Calu3 (cell line): Measurements from ENCODE around the gene RPL28. TPM values are rescaled to one million over a fixed set of nuclear protein-coding genes. Genes with fewer than 3 reads are reported as not detected.

ENCODE experiments used
- BruUV-seq: library from RNA; stranded (reverse); fragments of 400-500 nt; replicated peaks from 2 replicates; lab custom pipeline; 2021; lab: Mats Ljungman, UMichigan
- CTCF ChIA-PET: fragments of 300-600 bp; sonication (Branson Sonifier 250); formaldehyde crosslinking; loops from one replicate; lab custom pipeline; 2022; ENCODE audit warnings: antibody characterized with exemption; lab: Charles Lee
- DNase-seq: peaks from one replicate; pipeline ENCODE4 v3.0.0; 2022
- H3K27ac Mint-ChIP-seq: one replicate; pipeline ENCODE4 v1.8.0; 2022; ENCODE audit warnings: mixed read lengths; ENCODE audit not compliant: unreplicated experiment
- H3K27me3 Mint-ChIP-seq: one replicate; pipeline ENCODE4 v1.8.0; 2022; ENCODE audit warnings: mixed read lengths; ENCODE audit not compliant: unreplicated experiment
- H3K36me3 Mint-ChIP-seq: one replicate; pipeline ENCODE4 v1.8.0; 2022; ENCODE audit warnings: mild to moderate bottlenecking, moderate library complexity, mixed read lengths; ENCODE audit not compliant: insufficient read depth, unreplicated experiment
- H3K4me1 Mint-ChIP-seq: one replicate; pipeline ENCODE4 v1.8.0; 2022; ENCODE audit warnings: mild to moderate bottlenecking, low read depth, mixed read lengths; ENCODE audit not compliant: unreplicated experiment
- H3K4me3 Mint-ChIP-seq: one replicate; pipeline ENCODE4 v1.8.0; 2022; ENCODE audit warnings: mild to moderate bottlenecking, low read depth, moderate library complexity, mixed read lengths; ENCODE audit not compliant: unreplicated experiment
- H3K9me3 Mint-ChIP-seq: one replicate; pipeline ENCODE4 v1.8.0; 2022; ENCODE audit warnings: low read depth, mixed read lengths; ENCODE audit not compliant: unreplicated experiment
- CTCF ChIP-seq: fragments of 200-600 bp; IDR thresholded peaks from one replicate; pipeline ENCODE4 v1.8.0; 2022; ENCODE audit warnings: antibody characterized with exemption; ENCODE audit not compliant: unreplicated experiment
- intact Hi-C: fragments of 100-400 bp; cut with micrococcal nuclease; formaldehyde crosslinking; loops from one replicate; pipeline ENCODE4 v1.10.0; 2022; ENCODE audit not compliant: unreplicated experiment
- total RNA-seq: library from RNA; stranded (reverse); gene quantifications from 2 replicates; pipeline ENCODE4 v1.2.3, GENCODE V29; 2022

Gene RPL28
- total RNA-seq, 1 experiment from 2014 or later: 1,520 TPM

DNA sequence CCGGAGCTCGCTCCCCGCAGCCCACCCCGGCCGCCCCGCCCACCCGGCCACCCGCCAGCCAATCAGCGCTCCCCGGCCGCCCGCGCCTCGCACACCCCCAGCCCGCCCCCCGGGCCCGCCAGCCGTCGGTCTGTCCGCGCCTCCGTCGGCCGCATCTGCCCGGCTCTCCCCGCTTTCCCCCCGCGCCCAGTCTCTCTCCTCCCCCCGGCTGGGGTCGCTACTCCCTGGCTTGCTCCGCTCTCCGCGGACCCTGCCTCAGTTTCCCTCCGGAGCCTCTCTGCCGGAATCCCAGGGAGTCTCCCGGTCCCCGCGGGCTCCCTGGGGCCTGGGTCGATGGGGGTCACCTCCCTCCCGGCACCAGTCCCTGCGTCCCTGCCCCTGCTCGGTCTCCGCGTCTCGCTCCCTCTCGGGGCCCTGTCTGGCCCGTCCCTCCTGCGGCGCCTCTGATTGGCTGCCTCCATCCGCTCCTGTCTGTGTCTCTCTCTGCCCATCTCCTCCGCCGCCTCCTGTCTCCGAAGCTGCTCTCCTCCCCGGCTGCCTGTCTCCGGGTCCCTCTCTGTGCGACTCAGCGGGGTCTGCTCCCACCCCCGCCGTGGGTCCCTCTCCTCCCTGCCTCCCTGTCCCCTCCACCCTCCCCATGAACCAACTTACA lies 16.0 kb upstream of the RPL28 start:
- DNase-seq: no peak
- peaks cover 27% of the 10 kb centered on the region for H3K4me1 Mint-ChIP-seq

GRCh38 chr19:55370305-55370988 lies 15.3 kb upstream of the RPL28 start, which contains the start of gene IL11:
Gene IL11 (minus strand): TSS chr19:55370463. CDS start chr19:55370310, 153 bp downstream.
- BruUV-seq: no TSS peak
- Mint-ChIP-seq H3K4me3 (peak within 1 kb of the TSS; percentile 68), H3K27ac (peak within 1 kb of the TSS; percentile 53), H3K4me1 (peaks cover 27% of the 10 kb centered on the region), H3K36me3 (peaks cover 36% of the 10 kb centered on the region), H3K9me3 (no peaks in the 10 kb centered on the region), H3K27me3 (peaks cover 87% of the 10 kb centered on the region)
- CTCF ChIA-PET: interaction anchor here (0.6 kb wide), 1 partner anchor 9 kb away, joined by 3 read pairs; no protein-coding TSS in a partner anchor
- no peak for DNase-seq
- TF ChIP-seq CTCF: no peak
- intact Hi-C loops: no loop called here

More for the DNA sequence above, 16.0 kb upstream of the RPL28 start:
- H3K9me3 Mint-ChIP-seq: no peaks in the 10 kb centered on the region
- BruUV-seq: no TSS peak
- no peak for TF ChIP-seq CTCF
- H3K27me3 Mint-ChIP-seq: peaks cover 94% of the 10 kb centered on the region
- H3K36me3 Mint-ChIP-seq: peaks cover 31% of the 10 kb centered on the region
- H3K27ac Mint-ChIP-seq: peak overlapping the region; percentile 53
- CTCF ChIA-PET: interaction anchor here (0.6 to 1.2 kb wide), 3 partner anchors 8 to 68 kb away, joined by 3 to 4 read pairs (median 3); partner anchors contain the start of gene KMT5C
- peak overlapping the region; percentile 68 for H3K4me3 Mint-ChIP-seq
- intact Hi-C loops: no loop called here

DNA sequence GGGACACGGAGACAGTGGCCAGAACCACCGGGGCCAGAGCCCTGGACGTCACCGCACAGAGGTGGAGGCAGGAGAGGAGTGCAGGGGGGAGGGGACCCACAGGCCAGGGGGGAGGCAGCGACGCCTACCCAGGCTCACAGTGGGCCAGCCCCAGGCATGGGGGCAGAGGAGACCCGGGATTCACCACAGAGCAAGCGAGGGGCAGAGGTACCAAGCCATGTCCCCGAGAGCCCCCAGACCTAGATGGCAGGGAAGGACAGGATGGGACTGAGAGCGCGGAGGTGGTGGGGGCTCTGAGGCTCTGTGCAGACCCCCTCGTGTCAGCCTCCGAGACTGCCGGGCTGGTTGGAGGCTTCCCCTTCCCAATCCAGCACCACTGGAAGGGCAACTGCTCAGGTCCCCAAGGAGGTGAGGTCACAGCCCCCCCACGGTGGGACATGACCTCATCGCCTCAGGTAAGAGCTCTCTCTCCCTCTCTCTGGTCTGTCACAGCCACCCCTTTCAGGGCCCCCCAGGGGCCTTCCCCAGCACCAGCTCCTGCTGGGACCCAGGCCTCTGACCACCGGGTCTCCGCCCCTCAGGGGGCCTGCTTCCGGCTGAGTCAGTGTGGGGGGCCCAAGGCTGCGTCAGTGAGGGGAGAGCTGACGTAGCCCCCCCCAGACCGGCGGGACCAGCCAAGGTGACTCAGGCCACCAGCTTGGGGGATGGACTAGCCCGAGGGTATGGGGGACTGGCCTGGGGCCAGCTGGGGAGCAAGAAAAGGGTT lies 13.2 kb upstream of the RPL28 start:
- CTCF ChIA-PET: interaction anchor here (0.9 to 1.5 kb wide), 2 partner anchors 21 to 81 kb away, joined by 3 read pairs; no protein-coding TSS in a partner anchor
- no peak overlapping the region for H3K27ac Mint-ChIP-seq
- DNase-seq: peak; percentile 50
- no TSS peak for BruUV-seq
- intact Hi-C loops: no loop called here
- H3K4me3 Mint-ChIP-seq: peak overlapping the region; percentile 38
- no peaks in the 10 kb centered on the region for H3K9me3 Mint-ChIP-seq
- peaks cover 36% of the 10 kb centered on the region for H3K4me1 Mint-ChIP-seq
- no peak for TF ChIP-seq CTCF
- peaks cover 44% of the 10 kb centered on the region for H3K36me3 Mint-ChIP-seq
- H3K27me3 Mint-ChIP-seq: peaks cover 66% of the 10 kb centered on the region

GRCh38 chr19:55373306-55373992 lies 12.3 kb upstream of the RPL28 start:
- BruUV-seq: no TSS peak
- H3K27me3 Mint-ChIP-seq: peaks cover 57% of the 10 kb centered on the region
- intact Hi-C loops: no loop called here
- H3K4me1 Mint-ChIP-seq: peaks cover 36% of the 10 kb centered on the region
- no peak overlapping the region for H3K27ac Mint-ChIP-seq
- peaks cover 44% of the 10 kb centered on the region for H3K36me3 Mint-ChIP-seq
- CTCF ChIA-PET: interaction anchor here (0.7 to 0.9 kb wide), 2 partner anchors 82 to 941 kb away, joined by 3 read pairs; partner anchors contain the start of gene ZSCAN5A
- DNase-seq: no peak
- no peak for TF ChIP-seq CTCF
- H3K9me3 Mint-ChIP-seq: no peaks in the 10 kb centered on the region
- peak overlapping the region; percentile 2 for H3K4me3 Mint-ChIP-seq
